ENCODE data around the gene TBC1D1. TPM values are rescaled to one million over a fixed set of nuclear protein-coding genes. Genes with fewer than 3 reads are reported as not detected.

TBC1D1 gene
- total RNA-seq, 1 experiment from 2014 or later = 36.0 TPM

GRCh38 chr4:38188136-38188535, 297.3 kb downstream of the TBC1D1 start:
- intact Hi-C loops (cut with micrococcal nuclease) = no loop called here
- Mint-ChIP-seq H3K9me3 (ENCODE audit: unreplicated experiment) (no peaks in the 10 kb centered on the region), H3K36me3 (ENCODE audit: insufficient read depth, unreplicated experiment) (no peaks in the 10 kb centered on the region), H3K27me3 (ENCODE audit: insufficient read depth, unreplicated experiment) (no peaks in the 10 kb centered on the region), H3K4me1 (ENCODE audit: insufficient read depth, unreplicated experiment) (no peaks in the 10 kb centered on the region), H3K27ac (ENCODE audit: low read depth, unreplicated experiment) (no peak overlapping the region), H3K4me3 (ENCODE audit: unreplicated experiment) (no peak overlapping the region)
- no TSS peak for BruUV-seq (replicated peaks)
- DNase-seq (ENCODE audit: unreplicated experiment) = no peak
- no peak for TF ChIP-seq CTCF (IDR thresholded peaks at IDR 0.05; ENCODE audit: unreplicated experiment)
- CTCF ChIA-PET = interaction anchor here (2.7 kb wide), 1 partner anchor 8 kb away, joined by 15 read pairs; no protein-coding TSS in a partner anchor
- POLR2A ChIA-PET = interaction anchor here (0.5 kb wide), 1 partner anchor 486 kb away, joined by 3 read pairs; no protein-coding TSS in a partner anchor

GRCh38 chr4:38188631-38189101, 297.8 kb downstream of the TBC1D1 start:
- no TSS peak for BruUV-seq (replicated peaks)
- no peak for TF ChIP-seq CTCF (IDR thresholded peaks at IDR 0.05; ENCODE audit: unreplicated experiment)
- H3K27me3 Mint-ChIP-seq (ENCODE audit: insufficient read depth, unreplicated experiment) = no peaks in the 10 kb centered on the region
- intact Hi-C loops (cut with micrococcal nuclease) = no loop called here
- CTCF ChIA-PET = interaction anchor here (0.6 to 2.7 kb wide), 5 partner anchors 8 to 997 kb away, joined by 3 to 15 read pairs (median 3); no protein-coding TSS in a partner anchor
- no peaks in the 10 kb centered on the region for H3K9me3 Mint-ChIP-seq (ENCODE audit: unreplicated experiment)
- H3K36me3 Mint-ChIP-seq (ENCODE audit: insufficient read depth, unreplicated experiment) = no peaks in the 10 kb centered on the region
- H3K4me1 Mint-ChIP-seq (ENCODE audit: insufficient read depth, unreplicated experiment) = no peaks in the 10 kb centered on the region
- POLR2A ChIA-PET = interaction anchor here (0.5 to 1.3 kb wide), 3 partner anchors 9 to 485 kb away, joined by 3 to 6 read pairs (median 5); no protein-coding TSS in a partner anchor
- peak; percentile 94 for DNase-seq (ENCODE audit: unreplicated experiment)
- H3K27ac Mint-ChIP-seq (ENCODE audit: low read depth, unreplicated experiment) = no peak overlapping the region
- no peak overlapping the region for H3K4me3 Mint-ChIP-seq (ENCODE audit: unreplicated experiment)

Other genes starting within 250 kb of the TBC1D1 start
- gene RELL1, start 204.7 kb upstream of the TBC1D1 start, total RNA-seq (2022) = 28.6 and 34.0 TPM in 2 replicates
- 23.9 and 27.9 TPM in 2 replicates for gene PGM2, start 64.4 kb upstream of the TBC1D1 start, total RNA-seq (2022)
- not detected in 2 replicates for gene PTTG2, start 69.3 kb downstream of the TBC1D1 start, total RNA-seq (2022)